GM10248 (cell line): ENCODE results near the gene UCN.
"Not testable (repeated sequence)": the region's sequence is repeated elsewhere in the genome, so short reads cannot be mapped to it uniquely, and the experiment has no call there.

Source experiments
- CTCF ChIA-PET: fragments of 300-600 bp; sonication (Branson Sonifier 250); formaldehyde crosslinking; extraction: SDS; loops from one replicate; lab custom pipeline; 2021; ENCODE audit warnings: antibody characterized with exemption; lab: Yijun Ruan, JAX
- POLR2A ChIA-PET: fragments of 350-650 bp; sonication (Branson Sonifier 250); formaldehyde crosslinking; extraction: SDS; loops from one replicate; lab custom pipeline; 2020; ENCODE audit warnings: antibody characterized with exemption; lab: Yijun Ruan, JAX
- DNase-seq: peaks from one replicate; pipeline ENCODE4 v3.0.0; 2012; ENCODE audit errors: extremely low spot score
- TF ChIP-seq, protein P1 (sequence below): IDR thresholded peaks from 2 replicates; pipeline ENCODE4 v1.5.1; 2012; ENCODE audit warnings: mild to moderate bottlenecking, low read depth; ENCODE audit errors: extremely low read depth, missing control alignments, control extremely low read depth

Gene UCN

GRCh38 chr2:27280826-27281225 is 27.4 kb downstream of the UCN start:
- POLR2A ChIA-PET = no interaction called here
- TF ChIP-seq, protein P1, sequence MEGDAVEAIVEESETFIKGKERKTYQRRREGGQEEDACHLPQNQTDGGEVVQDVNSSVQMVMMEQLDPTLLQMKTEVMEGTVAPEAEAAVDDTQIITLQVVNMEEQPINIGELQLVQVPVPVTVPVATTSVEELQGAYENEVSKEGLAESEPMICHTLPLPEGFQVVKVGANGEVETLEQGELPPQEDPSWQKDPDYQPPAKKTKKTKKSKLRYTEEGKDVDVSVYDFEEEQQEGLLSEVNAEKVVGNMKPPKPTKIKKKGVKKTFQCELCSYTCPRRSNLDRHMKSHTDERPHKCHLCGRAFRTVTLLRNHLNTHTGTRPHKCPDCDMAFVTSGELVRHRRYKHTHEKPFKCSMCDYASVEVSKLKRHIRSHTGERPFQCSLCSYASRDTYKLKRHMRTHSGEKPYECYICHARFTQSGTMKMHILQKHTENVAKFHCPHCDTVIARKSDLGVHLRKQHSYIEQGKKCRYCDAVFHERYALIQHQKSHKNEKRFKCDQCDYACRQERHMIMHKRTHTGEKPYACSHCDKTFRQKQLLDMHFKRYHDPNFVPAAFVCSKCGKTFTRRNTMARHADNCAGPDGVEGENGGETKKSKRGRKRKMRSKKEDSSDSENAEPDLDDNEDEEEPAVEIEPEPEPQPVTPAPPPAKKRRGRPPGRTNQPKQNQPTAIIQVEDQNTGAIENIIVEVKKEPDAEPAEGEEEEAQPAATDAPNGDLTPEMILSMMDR = no peak
- CTCF ChIA-PET = interaction anchor here (1.4 to 10.1 kb wide), 19 partner anchors 10 to 358 kb away, joined by 3 to 138 read pairs (median 9); partner anchors contain the start of gene SLC30A3
- no peak for DNase-seq

- CTCF ChIA-PET = interaction anchor here (1.2 to 10.1 kb wide), 5 partner anchors 13 to 179 kb away, joined by 3 to 136 read pairs (median 77); partner anchors contain the start of gene SLC30A3
- no peak for DNase-seq
- POLR2A ChIA-PET = no interaction called here
- TF ChIP-seq, protein P1 = no peak
Measured at GRCh38 chr2:27278010-27278409, 30.2 kb downstream of the UCN start.

- TF ChIP-seq, protein P1 = no peak
- ChIA-PET CTCF (interaction anchor here (1.1 to 10.1 kb wide), 4 partner anchors 9 to 28 kb away, joined by 3 to 99 read pairs (median 6); partner anchors contain the start of gene SLC30A3), POLR2A (no interaction called here)
- no peak for DNase-seq
Measured at GRCh38 chr2:27275211-27276150, 32.8 kb downstream of the UCN start, which contains the start of gene DNAJC5G. TSS of gene DNAJC5G (plus strand) at chr2:27275433. CDS start at chr2:27276729, 1,296 bp downstream.

DNA sequence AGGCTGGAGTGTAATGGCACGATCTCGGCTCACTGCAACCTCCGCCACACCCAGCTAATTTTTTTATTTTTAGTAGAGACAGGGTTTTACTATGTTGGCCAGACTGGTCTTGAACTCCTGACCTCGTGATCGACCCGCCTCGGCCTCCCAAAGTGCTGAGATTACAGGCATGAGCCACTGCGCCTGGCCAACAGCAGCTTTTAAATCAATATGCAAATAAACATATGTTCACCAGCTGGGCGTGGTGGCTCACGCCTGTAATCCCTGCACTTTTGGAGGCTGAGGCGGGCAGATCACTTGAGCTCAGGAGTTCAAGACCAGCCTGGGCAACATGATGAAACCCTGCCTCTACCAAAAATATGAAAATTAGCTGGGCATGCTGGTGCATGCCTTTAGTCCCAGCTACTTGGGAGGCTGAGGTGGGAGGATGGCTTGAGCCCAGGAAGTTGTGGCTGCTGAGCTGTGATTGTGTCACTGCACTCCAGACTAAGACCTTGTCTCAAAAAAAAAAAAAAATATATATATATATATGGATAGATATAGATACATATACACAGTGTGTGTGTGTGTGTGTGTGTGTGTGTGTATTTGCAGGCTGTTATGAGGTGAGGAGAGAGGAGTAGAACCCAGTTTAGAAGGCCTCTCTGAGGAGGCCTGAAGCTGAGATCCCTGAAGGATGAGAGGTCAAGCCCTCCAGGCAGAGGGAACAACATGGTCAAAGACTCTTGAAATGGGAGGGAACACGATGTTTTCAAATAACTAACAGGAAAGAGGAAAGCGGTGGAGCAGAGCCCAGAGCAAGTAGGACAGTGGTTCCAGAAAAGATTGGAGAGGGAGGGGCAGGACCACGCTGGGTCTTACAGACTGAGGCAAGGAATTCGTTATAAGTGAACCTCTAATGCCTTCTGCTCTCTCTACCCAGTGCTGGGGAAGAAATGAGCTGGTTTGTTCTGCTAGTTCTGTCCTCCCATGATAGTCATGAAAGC is 35.4 kb downstream of the UCN start:
- POLR2A ChIA-PET = interaction anchor here (0.7 kb wide), 2 partner anchors 10 to 426 kb away, joined by 4 to 5 read pairs; partner anchors contain the start of gene SLC30A3
- CTCF ChIA-PET = interaction anchor here (0.6 to 2.4 kb wide), 10 partner anchors 9 to 174 kb away, joined by 3 to 13 read pairs (median 4); partner anchors contain the start of gene TRIM54
- DNase-seq = not testable (repeated sequence)

DNA sequence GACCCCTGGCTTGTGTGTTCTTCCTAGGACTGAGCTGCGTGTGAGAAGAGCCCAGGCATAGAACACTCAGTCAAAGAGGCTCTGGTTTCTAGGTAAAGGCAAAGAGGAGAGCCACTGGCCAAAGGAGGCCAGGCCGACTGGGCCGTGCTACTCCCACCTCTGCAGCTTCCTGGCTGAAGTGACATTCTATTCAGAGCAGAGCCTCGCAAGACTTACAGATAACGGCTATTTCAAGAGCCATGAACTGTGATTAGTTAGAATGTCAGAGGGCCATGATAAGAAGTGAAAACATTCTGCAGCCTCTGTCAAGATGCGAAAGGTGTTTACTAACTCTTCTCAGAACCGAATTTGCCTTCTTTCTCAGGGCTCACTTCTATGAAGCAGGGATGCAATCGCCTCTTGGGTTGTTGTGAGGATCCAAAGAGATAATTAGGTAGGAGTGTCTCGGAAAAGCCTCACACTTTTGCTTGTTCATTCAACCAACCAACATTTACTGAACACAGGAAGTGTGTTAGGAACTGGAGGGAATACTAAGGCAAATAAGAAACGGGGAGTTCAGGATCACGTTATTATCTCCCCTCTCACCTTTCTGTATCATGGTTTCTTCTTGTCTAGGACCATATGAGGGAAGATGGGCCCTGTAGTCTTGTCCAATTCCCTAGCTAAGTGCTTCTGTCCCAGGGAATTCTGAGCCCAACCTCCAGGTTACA is 36.5 kb downstream of the UCN start:
- POLR2A ChIA-PET = interaction anchor here (0.7 kb wide), 2 partner anchors 9 to 425 kb away, joined by 4 to 5 read pairs; partner anchors contain the start of gene SLC30A3
- CTCF ChIA-PET = interaction anchor here (0.6 to 2.7 kb wide), 9 partner anchors 8 to 173 kb away, joined by 3 to 22 read pairs (median 7); partner anchors contain the start of gene TRIM54
- DNase-seq = no peak

More for the DNA sequence above, 36.5 kb downstream of the UCN start:
- TF ChIP-seq, protein P1 = no peak
